Fibroblast of villous mesenchyme (primary cell): ENCODE results near the gene RXFP3. TPM values are rescaled to one million over a fixed set of nuclear protein-coding genes. Genes with fewer than 3 reads are reported as not detected.
"Not testable (repeated sequence)": the region's sequence is repeated elsewhere in the genome, so short reads cannot be mapped to it uniquely, and the experiment has no call there.

Experiments used
- DNase-seq: peaks from one replicate; pipeline ENCODE4 v3.0.0-alpha.2; 2010; ENCODE audit warnings: low read depth
- H3K4me3 ChIP-seq: 2 replicates; pipeline ENCODE4 v1.5.1; 2011; ENCODE audit warnings: low read depth, mild to moderate bottlenecking, low read length
- CTCF ChIP-seq: IDR thresholded peaks from 2 replicates; pipeline ENCODE4 v1.5.1; 2012; ENCODE audit warnings: low read depth, mild to moderate bottlenecking, low read length; ENCODE audit not compliant: insufficient read depth
- total RNA-seq: library from RNA; depleted of rRNA; stranded (reverse); fragments of >200 nt; gene quantifications from 2 replicates; pipeline ENCODE4 v1.2.3, GENCODE V29; 2012

RXFP3 gene
- total RNA-seq, 1 donor, result under 0.01 TPM

DNA sequence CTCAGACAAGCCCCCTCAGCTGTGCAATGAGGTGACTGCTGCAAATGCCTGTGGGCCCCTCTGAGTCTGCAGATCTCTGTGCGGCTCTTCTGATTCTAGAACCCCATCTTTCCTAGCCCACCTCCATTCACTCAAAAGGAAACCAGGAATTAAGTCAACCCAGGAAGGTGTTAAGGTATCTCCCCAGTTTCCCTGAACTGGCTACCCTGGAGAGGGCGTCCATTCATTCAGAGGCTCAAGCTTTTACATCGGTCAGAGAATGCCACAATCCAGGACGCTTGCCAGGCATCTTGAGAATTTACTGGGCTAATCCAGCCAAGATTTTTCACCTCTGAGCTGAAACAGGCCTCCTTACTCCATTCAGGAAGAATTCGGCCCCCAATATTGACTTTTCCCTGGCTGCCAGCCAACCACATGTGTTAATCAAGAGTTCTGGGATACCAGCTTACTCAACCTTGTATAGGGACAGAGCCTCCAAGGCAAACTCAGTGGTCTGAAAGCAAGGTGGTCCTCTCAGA lies 43.5 kb upstream of the RXFP3 start:
- peak overlapping the region; percentile 67 for H3K4me3 ChIP-seq
- DNase-seq, result peak; percentile 92
- no peak for TF ChIP-seq CTCF

DNA sequence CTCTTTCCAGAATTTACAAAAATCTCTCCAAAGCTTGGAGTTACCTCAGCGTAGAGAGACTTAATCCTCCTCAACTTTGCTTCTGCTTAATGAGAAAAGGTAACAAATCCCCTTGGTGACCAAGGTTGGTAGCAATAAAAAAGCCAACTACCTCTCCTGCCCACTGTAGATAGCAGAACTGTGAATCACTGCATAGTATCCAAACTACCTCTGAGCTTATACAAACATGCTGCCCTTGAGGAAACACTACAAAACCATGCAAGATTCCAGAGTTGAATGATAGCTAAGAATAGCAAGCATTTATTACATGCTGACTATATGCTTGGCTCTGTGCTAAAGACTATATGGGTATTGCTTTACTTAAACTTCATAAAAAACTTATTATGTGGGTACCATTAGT lies 41.6 kb upstream of the RXFP3 start:
- H3K4me3 ChIP-seq, result no peak overlapping the region
- DNase-seq, result no peak
- TF ChIP-seq CTCF, result no peak

- H3K4me3 ChIP-seq, result no peak overlapping the region
- TF ChIP-seq CTCF, result no peak
- peak; percentile 94 for DNase-seq
Observed at GRCh38 chr5:33901156-33901555, 35.0 kb upstream of the RXFP3 start.

- TF ChIP-seq CTCF, result no peak
- no peak overlapping the region for H3K4me3 ChIP-seq
- no peak for DNase-seq
Observed at GRCh38 chr5:33903118-33903517, 33.1 kb upstream of the RXFP3 start.

DNA sequence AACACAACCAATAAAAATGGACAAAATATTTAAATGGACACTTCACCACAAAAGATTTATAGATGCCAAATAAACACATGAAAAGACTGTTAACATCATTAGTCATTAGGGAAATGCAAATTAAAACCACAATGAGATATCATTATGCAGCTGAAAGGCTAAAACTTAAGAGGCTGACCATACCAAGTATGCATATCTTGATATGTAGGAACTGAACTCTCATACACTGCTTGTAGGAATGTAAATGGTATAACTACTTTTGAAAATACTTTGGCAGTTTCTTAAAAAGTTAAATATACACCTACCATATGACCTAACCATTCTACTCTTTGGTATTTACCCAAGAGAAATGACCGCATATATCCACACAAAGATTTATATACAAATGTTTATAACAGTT lies 30.8 kb upstream of the RXFP3 start:
- DNase-seq, result peak; percentile 30
- TF ChIP-seq CTCF, result no peak
- no peak overlapping the region for H3K4me3 ChIP-seq

- peak; percentile 24 for DNase-seq
- H3K4me3 ChIP-seq, result not testable (repeated sequence)
Observed at GRCh38 chr5:33906248-33906647, 29.9 kb upstream of the RXFP3 start.

- not testable (repeated sequence) for DNase-seq, H3K4me3 ChIP-seq
Observed at GRCh38 chr5:33914844-33915243, 21.3 kb upstream of the RXFP3 start.

GRCh38 chr5:33921002-33921401 lies 15.2 kb upstream of the RXFP3 start:
- TF ChIP-seq CTCF, result no peak
- DNase-seq, result no peak

More at GRCh38 chr5:33921002-33921401, 15.2 kb upstream of the RXFP3 start:
- H3K4me3 ChIP-seq, result no peak overlapping the region
